ENCODE measurements around the gene MUC4.
"Not testable (repeated sequence)": the region's sequence is repeated elsewhere in the genome, so short reads cannot be mapped to it uniquely, and the experiment has no call there.

MUC4 gene

GRCh38 chr3:195750797-195751520 lies 60.8 kb downstream of the MUC4 start:
- H2AFZ ChIP-seq (ENCODE audit: low read depth, low read length): no peak overlapping the region

GRCh38 chr3:195749101-195749500 lies 62.6 kb downstream of the MUC4 start:
- DNase-seq; H3K36me3 ChIP-seq (ENCODE audit: insufficient read depth, low read length); H3K79me2 ChIP-seq (ENCODE audit: insufficient read depth, low read length); H4K20me1 ChIP-seq (ENCODE audit: insufficient read depth, low read length); H3K9me3 ChIP-seq (ENCODE audit: insufficient read depth, low read length, severe bottlenecking); H3K9ac ChIP-seq (ENCODE audit: low read depth, low read length); H3K4me2 ChIP-seq (ENCODE audit: insufficient read depth, low read length); H3K27me3 ChIP-seq (ENCODE audit: insufficient read depth, low read length, poor library complexity); ATAC-seq (ENCODE audit: insufficient read depth, low read depth); H3K27ac ChIP-seq (ENCODE audit: low read length); H3K4me3 ChIP-seq (ENCODE audit: low read depth in 1 of 2, low read length in 2 of 2); H3K4me1 ChIP-seq (ENCODE audit: insufficient read depth, low read length); H2AFZ ChIP-seq (ENCODE audit: low read depth, low read length): not testable (repeated sequence)

More at GRCh38 chr3:195750797-195751520, 60.8 kb downstream of the MUC4 start:
- Histone ChIP-seq H3K27ac (ENCODE audit: low read length) (no peak overlapping the region), H3K4me2 (ENCODE audit: insufficient read depth, low read length) (no peak overlapping the region), H3K9me3 (ENCODE audit: insufficient read depth, low read length, severe bottlenecking) (no peaks in the 10 kb centered on the region), H3K79me2 (ENCODE audit: insufficient read depth, low read length) (no peaks in the 10 kb centered on the region), H3K4me1 (ENCODE audit: insufficient read depth, low read length) (peaks cover 7% of the 10 kb centered on the region), H3K9ac (ENCODE audit: low read depth, low read length) (no peak overlapping the region), H3K36me3 (ENCODE audit: insufficient read depth, low read length) (no peaks in the 10 kb centered on the region), H3K27me3 (ENCODE audit: insufficient read depth, low read length, poor library complexity) (no peaks in the 10 kb centered on the region), H3K4me3 (ENCODE audit: low read depth in 1 of 2, low read length in 2 of 2) (no peak overlapping the region), H4K20me1 (ENCODE audit: insufficient read depth, low read length) (0 out of 2 replicates have a peak, but pooled peaks cover 2% of the 10 kb centered on the region)
- DNase-seq: no peak
- ATAC-seq (ENCODE audit: insufficient read depth, low read depth): no peak
- TF ChIP-seq CTCF (IDR thresholded peaks at IDR 0.05; ENCODE audit: borderline replicate concordance, extremely low read depth, low read length, poor library complexity, severe bottlenecking) (no peak), EZH2 (IDR thresholded peaks at IDR 0.05; ENCODE audit: borderline replicate concordance, low read depth, low read length, severe bottlenecking) (no peak)

GRCh38 chr3:195748661-195749060 lies 63.1 kb downstream of the MUC4 start:
- no peak overlapping the region for H3K4me2 ChIP-seq (ENCODE audit: insufficient read depth, low read length)
- H3K9me3 ChIP-seq (ENCODE audit: insufficient read depth, low read length, severe bottlenecking): no peaks in the 10 kb centered on the region
- ATAC-seq (ENCODE audit: insufficient read depth, low read depth): no peak
- no peak overlapping the region for H3K4me3 ChIP-seq (ENCODE audit: low read depth in 1 of 2, low read length in 2 of 2)
- no peaks in the 10 kb centered on the region for H3K36me3 ChIP-seq (ENCODE audit: insufficient read depth, low read length)
- H3K27me3 ChIP-seq (ENCODE audit: insufficient read depth, low read length, poor library complexity): no peaks in the 10 kb centered on the region
- H3K79me2 ChIP-seq (ENCODE audit: insufficient read depth, low read length): no peaks in the 10 kb centered on the region
- H4K20me1 ChIP-seq (ENCODE audit: insufficient read depth, low read length): 0 out of 2 replicates have a peak, but pooled peaks cover 2% of the 10 kb centered on the region
- TF ChIP-seq CTCF (IDR thresholded peaks at IDR 0.05; ENCODE audit: borderline replicate concordance, extremely low read depth, low read length, poor library complexity, severe bottlenecking): no peak
- TF ChIP-seq EZH2 (IDR thresholded peaks at IDR 0.05; ENCODE audit: borderline replicate concordance, low read depth, low read length, severe bottlenecking): no peak
- no peak for DNase-seq
- no peak overlapping the region for H3K27ac ChIP-seq (ENCODE audit: low read length)
- H3K4me1 ChIP-seq (ENCODE audit: insufficient read depth, low read length): peaks cover 7% of the 10 kb centered on the region
- H3K9ac ChIP-seq (ENCODE audit: low read depth, low read length): no peak overlapping the region
- no peak overlapping the region for H2AFZ ChIP-seq (ENCODE audit: low read depth, low read length)

GRCh38 chr3:195746751-195747150 lies 65.0 kb downstream of the MUC4 start:
- H3K9ac ChIP-seq (ENCODE audit: low read depth, low read length): no peak overlapping the region

More at GRCh38 chr3:195746751-195747150, 65.0 kb downstream of the MUC4 start:
- Histone ChIP-seq H3K79me2 (ENCODE audit: insufficient read depth, low read length) (no peaks in the 10 kb centered on the region), H3K4me1 (ENCODE audit: insufficient read depth, low read length) (peaks cover 7% of the 10 kb centered on the region), H3K27me3 (ENCODE audit: insufficient read depth, low read length, poor library complexity) (no peaks in the 10 kb centered on the region), H2AFZ (ENCODE audit: low read depth, low read length) (no peak overlapping the region), H3K27ac (ENCODE audit: low read length) (no peak overlapping the region), H3K36me3 (ENCODE audit: insufficient read depth, low read length) (no peaks in the 10 kb centered on the region), H4K20me1 (ENCODE audit: insufficient read depth, low read length) (0 out of 2 replicates have a peak, but pooled peaks cover 2% of the 10 kb centered on the region), H3K4me3 (ENCODE audit: low read depth in 1 of 2, low read length in 2 of 2) (no peak overlapping the region), H3K9me3 (ENCODE audit: insufficient read depth, low read length, severe bottlenecking) (no peaks in the 10 kb centered on the region), H3K4me2 (ENCODE audit: insufficient read depth, low read length) (no peak overlapping the region)
- DNase-seq: no peak
- no peak for ATAC-seq (ENCODE audit: insufficient read depth, low read depth)
- no peak for TF ChIP-seq CTCF (IDR thresholded peaks at IDR 0.05; ENCODE audit: borderline replicate concordance, extremely low read depth, low read length, poor library complexity, severe bottlenecking)
- no peak for TF ChIP-seq EZH2 (IDR thresholded peaks at IDR 0.05; ENCODE audit: borderline replicate concordance, low read depth, low read length, severe bottlenecking)

Data from DND-41 (cell line).